ENCODE data around the gene KMT2E. TPM values are rescaled to one million over a fixed set of nuclear protein-coding genes. Genes with fewer than 3 reads are reported as not detected.

Gene KMT2E
- total RNA-seq, 1 experiment from 2014 or later = 38.2 TPM

- no peak overlapping the region for H2AFZ ChIP-seq (ENCODE audit: low read length)
Measured at GRCh38 chr7:104978460-104978859, 35.5 kb upstream of the KMT2E start.

More at GRCh38 chr7:104978460-104978859, 35.5 kb upstream of the KMT2E start:
- no peak overlapping the region for H4K5ac ChIP-seq (ENCODE audit: insufficient read length, low read depth, low read length)
- no peaks in the 10 kb centered on the region for H3K79me2 ChIP-seq (ENCODE audit: insufficient read depth, low read length)
- H3K27ac Mint-ChIP-seq = no peak overlapping the region
- H3T11ph ChIP-seq (ENCODE audit: low read length) = no peak overlapping the region
- no peak overlapping the region for H3K4ac ChIP-seq (ENCODE audit: low read depth, low read length)
- H2AK5ac ChIP-seq (ENCODE audit: insufficient read length, low read length) = no peak overlapping the region
- H3K27ac ChIP-seq (ENCODE audit: insufficient read length, low read depth, low read length) = no peak overlapping the region
- H2BK5ac ChIP-seq (ENCODE audit: insufficient read length, low read length) = no peak overlapping the region
- no peaks in the 10 kb centered on the region; the same call in 1 of the 2 replicates for H3K4me1 ChIP-seq (ENCODE audit: insufficient read depth, low read length)
- H3K4me1 Mint-ChIP-seq = peaks cover 35 to 51% of the 10 kb centered on the region in 2 experiments
- no peaks in the 10 kb centered on the region for H3K23me2 ChIP-seq (ENCODE audit: insufficient read length, low read depth, low read length, poor library complexity, severe bottlenecking)
- H3K79me1 ChIP-seq (ENCODE audit: insufficient read depth, low read depth, low read length, poor library complexity, severe bottlenecking) = no peaks in the 10 kb centered on the region
- H3K23ac ChIP-seq (ENCODE audit: insufficient read length, low read depth, low read length) = no peak overlapping the region
- H3K9ac ChIP-seq (ENCODE audit: extremely low read depth, insufficient read length, low read length) = no peak overlapping the region
- DNase-seq = no peak
- no peak overlapping the region for H3K14ac ChIP-seq (ENCODE audit: insufficient read depth, low read length)
- no peaks in the 10 kb centered on the region for H3K9me3 Mint-ChIP-seq
- H2BK120ac ChIP-seq (ENCODE audit: low read depth, low read length, poor library complexity, severe bottlenecking) = no peak overlapping the region
- H3K27me3 Mint-ChIP-seq (ENCODE audit: low read depth) = no peaks in the 10 kb centered on the region
- H2BK12ac ChIP-seq (ENCODE audit: insufficient read length, low read depth, low read length) = no peak overlapping the region
- no peak overlapping the region for H3K4me3 Mint-ChIP-seq
- H3K9me3 ChIP-seq (ENCODE audit: control insufficient read depth, low read depth, low read length) = no peaks in the 10 kb centered on the region
- H2BK20ac ChIP-seq (ENCODE audit: low read depth, low read length, poor library complexity, severe bottlenecking) = no peak overlapping the region
- no peak for TF ChIP-seq CTCF (conservative IDR thresholded peaks at IDR 0.05)
- H4K91ac ChIP-seq (ENCODE audit: insufficient read length, low read depth, low read length) = no peak overlapping the region
- no peaks in the 10 kb centered on the region for H3K36me3 Mint-ChIP-seq (ENCODE audit: insufficient read depth in 1 of 3, low read depth in 3 of 3)
- H4K20me1 ChIP-seq (ENCODE audit: control insufficient read depth, insufficient read depth, insufficient read length) = no peaks in the 10 kb centered on the region
- no CpG with 5 or more reads among the region's 1 CpG for WGBS (ENCODE audit: extremely low coverage, insufficient read length, low lambda C conversion rate)
- H3K18ac ChIP-seq (ENCODE audit: insufficient read length, low read depth, low read length) = no peak overlapping the region
- H2BK15ac ChIP-seq (ENCODE audit: low read depth, low read length) = no peak overlapping the region
- H3K4me2 ChIP-seq (ENCODE audit: insufficient read depth, insufficient read length, low read length) = no peak overlapping the region
- H3K56ac ChIP-seq (ENCODE audit: insufficient read length, low read depth, low read length) = no peak overlapping the region
- no peaks in the 10 kb centered on the region for H3K27me3 ChIP-seq (ENCODE audit: insufficient read depth, low read length)
- no peak overlapping the region for H4K8ac ChIP-seq (replicated peaks; ENCODE audit: insufficient read length, low read depth, low read length)
